ENCODE results near the gene CD74.

- TF ChIP-seq CTCF (conservative IDR thresholded peaks at IDR 0.05 in 1 of 2, IDR thresholded peaks at IDR 0.05 in 1 of 2; ENCODE audit: extremely low read depth in 1 of 2, insufficient read depth in 1 of 2, low read depth in 1 of 2, low read length in 2 of 2) (no peak), EZH2 (IDR thresholded peaks at IDR 0.05; ENCODE audit: borderline replicate concordance, low read length) (no peak)
These were observed 56.9 kb downstream of the CD74 start for GRCh38 chr5:150355791-150356190.
